Activated CD4-positive, alpha-beta T cell treated with anti-CD3 and anti-CD28 coated beads, Interleukin-2, amount 50 U/mL, for 24 hours (primary cell): ENCODE measurements around the gene AK4.

Experiments
- DNase-seq, 2 donors: peaks; one replicate each; pipeline ENCODE4 v3.0.0-alpha.2; 2020; ENCODE audit warnings: low read depth in 1 of 2, low spot score in 1 of 2

Gene AK4

DNA sequence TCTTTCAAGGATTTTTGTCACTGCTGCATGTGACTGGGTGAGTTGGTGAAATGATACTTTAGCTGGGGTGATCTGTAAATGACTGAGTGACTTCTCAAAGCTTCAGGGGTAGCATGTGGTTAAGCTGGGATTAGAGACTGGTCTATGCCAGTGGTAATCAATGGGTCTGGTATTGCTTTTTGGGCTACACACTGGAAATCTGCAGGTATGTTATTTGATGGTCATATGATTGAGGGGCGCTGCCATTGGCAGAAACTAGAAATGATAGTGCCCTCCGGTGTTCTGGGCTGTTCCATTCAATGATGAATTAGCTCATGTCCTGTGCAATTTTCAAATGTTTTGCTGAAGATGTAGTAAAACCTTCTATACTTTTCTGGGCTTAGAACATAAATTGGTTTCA is 121.6 kb downstream of the AK4 start:
- no peak for DNase-seq

- no peak for DNase-seq
Observed at GRCh38 chr1:65276197-65276939, 128.4 kb downstream of the AK4 start.

DNA sequence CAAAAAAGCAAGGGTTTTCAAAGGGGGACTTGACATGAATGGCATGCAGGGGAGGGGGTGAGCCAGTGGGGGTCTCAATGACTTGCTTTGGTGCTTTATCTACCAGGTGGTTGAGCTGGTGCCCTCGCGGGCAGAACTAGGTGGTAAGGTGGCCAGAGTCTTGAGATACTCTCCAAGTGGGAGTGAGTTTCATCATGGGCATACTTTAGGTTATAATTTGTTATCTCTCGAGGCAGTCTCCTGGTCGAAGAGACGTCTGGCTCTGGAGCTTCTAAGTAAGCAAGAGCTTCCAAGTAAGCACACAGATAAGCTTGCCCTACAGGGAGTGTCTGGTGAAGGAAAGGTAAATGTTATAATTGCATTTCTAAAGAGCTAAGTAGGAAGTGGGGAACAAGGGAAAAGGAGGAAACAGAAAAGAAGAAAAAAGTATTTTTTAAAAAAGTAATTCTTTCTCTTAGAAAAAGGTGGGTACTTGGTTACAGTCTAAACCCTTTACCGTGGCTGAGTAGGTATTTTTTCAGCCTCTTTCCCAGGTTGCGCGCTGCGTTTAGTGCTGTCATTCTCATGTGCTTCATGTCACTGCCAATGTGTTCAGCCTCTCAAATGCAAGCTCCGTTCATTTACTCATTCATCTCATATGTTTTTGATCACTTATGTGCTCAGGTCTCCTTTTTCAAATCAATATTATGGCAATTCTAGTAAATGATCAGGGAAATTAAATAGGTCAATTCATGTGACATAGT is 129.8 kb downstream of the AK4 start:
- DNase-seq, result no peak

DNA sequence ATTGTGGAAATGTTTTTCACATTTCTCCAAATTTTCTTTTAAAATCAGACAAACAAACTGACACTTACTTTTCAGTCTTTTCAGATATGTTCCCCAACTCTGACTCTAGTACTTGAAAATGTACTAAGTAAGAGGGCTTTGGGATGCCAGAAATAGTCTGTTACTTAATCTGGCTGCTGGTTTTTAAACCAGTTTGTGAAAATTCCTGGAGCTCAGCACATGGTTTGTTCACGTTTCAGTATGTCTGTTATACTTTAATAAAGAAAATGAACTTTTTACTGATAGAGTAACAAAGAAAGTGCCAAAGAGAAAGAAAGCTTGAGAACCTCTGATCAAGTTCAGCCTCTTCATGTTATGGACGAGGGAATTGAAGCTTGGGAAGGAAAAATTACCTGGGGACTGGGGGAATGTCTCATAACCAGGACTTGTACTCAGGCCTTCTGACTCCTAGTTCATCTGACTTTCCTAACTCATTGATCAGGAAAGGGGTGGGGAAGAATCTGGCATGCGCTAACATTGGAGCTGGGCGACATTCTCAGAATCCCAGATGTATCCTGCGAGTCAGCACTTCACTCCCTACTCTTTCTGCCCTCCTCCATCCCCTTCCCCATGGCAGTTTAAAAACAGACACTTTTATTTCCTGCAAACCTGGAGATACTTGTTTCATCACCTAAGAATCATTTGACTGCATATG is 130.5 kb downstream of the AK4 start:
- DNase-seq, result no peak

DNA sequence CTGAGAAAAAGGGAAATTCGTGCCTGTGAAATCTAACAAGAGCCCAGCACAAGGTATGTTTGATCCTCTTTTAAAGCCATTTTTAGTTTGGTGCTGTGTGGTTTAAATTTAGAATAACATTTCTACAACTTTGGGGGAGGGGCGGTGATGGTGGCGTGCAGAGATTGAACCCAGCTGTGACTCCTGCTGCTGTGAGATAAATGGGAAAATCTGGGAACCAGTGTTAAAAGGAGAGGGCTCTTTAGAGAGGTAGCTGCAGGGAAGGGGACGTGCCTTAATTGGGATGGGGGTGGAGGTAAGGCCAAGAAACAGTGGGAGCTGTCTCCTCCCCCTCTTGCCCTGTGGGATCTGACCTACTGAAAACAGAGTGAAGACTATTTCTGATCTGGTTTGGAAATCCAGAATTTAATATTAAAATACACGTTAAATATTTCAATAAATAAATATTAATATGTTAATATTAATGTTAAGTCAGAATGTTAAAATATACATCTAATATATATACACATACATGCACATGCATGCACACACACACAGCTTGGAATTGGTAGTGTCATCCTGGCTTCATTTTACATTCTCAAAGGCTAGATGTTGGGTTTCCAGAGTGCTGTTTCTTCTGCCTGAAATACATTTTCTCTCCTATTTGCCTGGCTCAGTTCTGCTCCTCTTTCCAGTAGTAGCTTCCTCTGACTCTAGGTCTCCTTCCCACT is 131.2 kb downstream of the AK4 start:
- no peak for DNase-seq
